HCT116 (cell line): ENCODE results near the gene LRP2. TPM values are rescaled to one million over a fixed set of nuclear protein-coding genes. Genes with fewer than 3 reads are reported as not detected.

ENCODE experiments used
- ATAC-seq: fragments of 200-7000 bp; cut with Tn5 transposase; 2 replicates; pipeline ENCODE4 v1.9.1; 2020; ENCODE audit warnings: mild to moderate bottlenecking, moderate library complexity
- BruUV-seq: library from RNA; stranded (reverse); fragments of 400-500 nt; replicated peaks from 2 replicates; lab custom pipeline; 2021; lab: Mats Ljungman, UMichigan
- CTCF ChIA-PET: fragments of 300-600 bp; sonication (Branson Sonifier 250); formaldehyde crosslinking; loops from one replicate; lab custom pipeline; 2021; ENCODE audit warnings: antibody characterized with exemption; lab: Charles Lee
- POLR2A ChIA-PET: fragments of 300-600, 350-600 bp; sonication (Branson Sonifier 250); formaldehyde crosslinking; loops from one replicate; lab custom pipeline; 2021; ENCODE audit warnings: antibody characterized with exemption; lab: Charles Lee
- RAD21 ChIA-PET, 2 experiments: fragments of 300-600 bp; sonication (Branson Sonifier 250); formaldehyde crosslinking; loops; one replicate each; lab custom pipeline; 2023; ENCODE audit warnings: low total read pairs in 2 of 2; ENCODE audit not compliant: uncharacterized antibody in 2 of 2, unreplicated experiment in 2 of 2, low non-redundant PET in 1 of 2; lab: Charles Lee
- DNase-seq: peaks from one replicate; pipeline ENCODE4 v3.0.0-alpha.2; 2010; ENCODE audit warnings: low read depth, low spot score
- H2AFZ ChIP-seq: fragments of 200-600 bp; shearing (Covaris generic), sonication (generic); 2 replicates; pipeline ENCODE4 v1.6.1; 2017; ENCODE audit warnings: low read depth, mixed run types, mixed read lengths, antibody characterized with exemption, low read length; ENCODE audit not compliant: poor library complexity, severe bottlenecking
- H3K27ac ChIP-seq: 2 replicates; pipeline ENCODE4 v1.5.1; 2012; ENCODE audit warnings: low read depth, low read length
- H3K27me3 ChIP-seq: fragments of 200-600 bp; sonication (generic); 2 replicates; pipeline ENCODE4 v1.6.1; 2016; ENCODE audit warnings: mixed run types, low read length, mixed read lengths; ENCODE audit not compliant: insufficient read depth
- H3K36me3 ChIP-seq, 2 experiments: fragments of 200-500 bp in 1 of 2; fragments of 200-600 bp in 1 of 2; sonication (Bioruptor generic) in 1 of 2; sonication (generic) in 1 of 2; 2 replicates each; pipeline versions ENCODE4 v1.5.1 to v1.6.1; 2014 to 2016; ENCODE audit warnings: low read length in 2 of 2, inconsistent platforms in 1 of 2, mixed read lengths in 1 of 2, mixed run types in 1 of 2; ENCODE audit not compliant: insufficient read depth in 2 of 2, control insufficient read depth in 1 of 2
- H3K4me1 ChIP-seq, 2 experiments: fragments of 200-600 bp in 1 of 2; sonication (generic) in 1 of 2; 2 replicates each; pipeline versions ENCODE4 v1.5.1 to v1.6.1; 2012 to 2017; ENCODE audit warnings: low read length in 2 of 2, inconsistent platforms in 1 of 2, mild to moderate bottlenecking in 1 of 2, mixed read lengths in 1 of 2, mixed run types in 1 of 2, moderate library complexity in 1 of 2; ENCODE audit not compliant: insufficient read depth in 2 of 2, control insufficient read depth in 1 of 2
- H3K4me2 ChIP-seq: fragments of 200-600 bp; sonication (generic); 2 replicates; pipeline ENCODE4 v1.6.1; 2017; ENCODE audit warnings: mixed run types, low read length, mixed read lengths
- H3K4me3 ChIP-seq, 2 experiments: fragments of 200-600 bp in 1 of 2; sonication (generic) in 1 of 2; replicated peaks in 1 of 2; 2 replicates each; pipeline ENCODE4 v1.5.1; 2011 to 2016; ENCODE audit warnings: low read length in 2 of 2, control low read depth in 1 of 2, low read depth in 1 of 2, mild to moderate bottlenecking in 1 of 2, mixed read lengths in 1 of 2, mixed run types in 1 of 2
- H3K79me2 ChIP-seq: fragments of 200-600 bp; sonication (generic); 2 replicates; pipeline ENCODE4 v1.6.1; 2017; ENCODE audit warnings: mild to moderate bottlenecking, mixed run types, low read length, moderate library complexity, mixed read lengths; ENCODE audit not compliant: insufficient read depth
- H3K9ac ChIP-seq: fragments of 200-600 bp; sonication (generic); 2 replicates; pipeline ENCODE4 v1.6.1; 2016; ENCODE audit warnings: low read length, mixed read lengths
- H3K9me2 ChIP-seq: fragments of 200-600 bp; sonication (generic), shearing (Covaris generic); 2 replicates; pipeline ENCODE4 v1.6.1; 2017; ENCODE audit warnings: mixed run types, mild to moderate bottlenecking, moderate library complexity; ENCODE audit not compliant: insufficient read depth
- H3K9me3 ChIP-seq, 2 experiments: fragments of 200-500 bp in 1 of 2; fragments of 200-600 bp in 1 of 2; sonication (Bioruptor generic) in 1 of 2; sonication (generic) in 1 of 2; 2 replicates each; pipeline ENCODE4 v1.6.1; 2014 to 2017; ENCODE audit warnings: low read length in 2 of 2, mixed read lengths in 2 of 2, inconsistent platforms in 1 of 2, low read depth in 1 of 2, mild to moderate bottlenecking in 1 of 2, mixed run types in 1 of 2, moderate library complexity in 1 of 2; ENCODE audit not compliant: control insufficient read depth in 1 of 2, insufficient read depth in 1 of 2
- H4K20me1 ChIP-seq: fragments of 200-600 bp; sonication (generic), shearing (Covaris generic); 2 replicates; pipeline ENCODE4 v1.6.1; 2017; ENCODE audit warnings: mixed run types, mild to moderate bottlenecking, moderate library complexity; ENCODE audit not compliant: insufficient read depth
- CEBPB ChIP-seq: IDR thresholded peaks from 2 replicates; pipeline ENCODE4 v1.6.1; 2012; ENCODE audit warnings: low read depth
- EGR1 ChIP-seq: IDR thresholded peaks from 2 replicates; pipeline ENCODE4 v1.6.1; 2012; ENCODE audit warnings: low read depth
- ELF1 ChIP-seq: IDR thresholded peaks from 2 replicates; pipeline ENCODE4 v1.6.1; 2012; ENCODE audit warnings: low read depth, borderline replicate concordance
- EZH2 ChIP-seq: fragments of 200-600 bp; sonication (generic); IDR thresholded peaks from 2 replicates; pipeline ENCODE4 v1.6.1; 2017; ENCODE audit warnings: antibody characterized with exemption, mixed run types
- EZH2phosphoT487 ChIP-seq: fragments of 200-600 bp; IDR thresholded peaks from 2 replicates; pipeline ENCODE4 v1.6.1; 2018; ENCODE audit warnings: antibody characterized with exemption, borderline replicate concordance
- FOSL1 ChIP-seq: IDR thresholded peaks from 2 replicates; pipeline ENCODE4 v1.6.1; 2012; ENCODE audit warnings: low read depth
- POLR2AphosphoS5 ChIP-seq: IDR thresholded peaks from 2 replicates; pipeline ENCODE4 v1.6.1; 2011; ENCODE audit warnings: mild to moderate bottlenecking, low read depth, low read length, moderate library complexity
- RAD21 ChIP-seq: IDR thresholded peaks from 2 replicates; pipeline ENCODE4 v1.6.1; 2012; ENCODE audit warnings: low read depth, mild to moderate bottlenecking
- SIN3A ChIP-seq: IDR thresholded peaks from 2 replicates; pipeline ENCODE4 v1.6.1; 2012; ENCODE audit warnings: low read depth
- SRF ChIP-seq: IDR thresholded peaks from 2 replicates; pipeline ENCODE4 v1.6.1; 2012; ENCODE audit warnings: low read depth
- TCF7L2 ChIP-seq: IDR thresholded peaks from 2 replicates; pipeline ENCODE4 v1.7.0; 2011; ENCODE audit warnings: borderline replicate concordance, inconsistent platforms; ENCODE audit not compliant: insufficient read depth, insufficient read length; ENCODE audit errors: extremely low read depth
- ZNF274 ChIP-seq: fragments of 200-500 bp; sonication (Bioruptor generic); IDR thresholded peaks from 2 replicates; pipeline ENCODE4 v1.6.1; 2014; ENCODE audit warnings: mild to moderate bottlenecking, low read depth, low read length, inconsistent platforms
- intact Hi-C: fragments of 100-400 bp; cut with micrococcal nuclease; formaldehyde crosslinking; loops from 2 replicates; pipeline ENCODE4 v1.10.0; 2022
- total RNA-seq: library from RNA; stranded (reverse); gene quantifications from one replicate; pipeline ENCODE4 v1.2.1, GENCODE V29; 2021; ENCODE audit not compliant: unreplicated experiment

The LRP2 gene
- total RNA-seq, 1 experiment from 2014 or later: 0.20 TPM

GRCh38 chr2:169107645-169108044 lies 254.7 kb downstream of the LRP2 start:
- Histone ChIP-seq H3K79me2 (no peaks in the 10 kb centered on the region), H3K9me2 (no peaks in the 10 kb centered on the region), H3K4me2 (no peak overlapping the region), H3K27ac (no peak overlapping the region), H3K9ac (no peak overlapping the region), H3K36me3 (no peaks in the 10 kb centered on the region), H3K9me3 (no peaks in the 10 kb centered on the region), H4K20me1 (no peaks in the 10 kb centered on the region), H3K4me1 (peaks cover 0 to 8% of the 10 kb centered on the region in 2 experiments; a peak in 1 of 4 replicates), H3K27me3 (peaks cover 5% of the 10 kb centered on the region; the same call in 1 of the 2 replicates), H2AFZ (no peak overlapping the region), H3K4me3 (no peak overlapping the region)
- ChIA-PET RAD21 (no interaction called here), POLR2A (no interaction called here), CTCF (interaction anchor here (3.7 kb wide), 1 partner anchor 114 kb away, joined by 29 read pairs; no protein-coding TSS in a partner anchor)
- ATAC-seq (no peak), DNase-seq (no peak)
- intact Hi-C loops: loop anchor here (2.0 kb wide), 1 partner anchor 115 kb away; no protein-coding TSS in a partner anchor
- no peak for TF ChIP-seq SRF
- TF ChIP-seq EZH2: no peak
- TF ChIP-seq FOSL1: no peak
- no peak for TF ChIP-seq TCF7L2
- no peak for TF ChIP-seq SIN3A
- no TSS peak for BruUV-seq

- Histone ChIP-seq H3K27ac (no peak overlapping the region), H3K79me2 (no peaks in the 10 kb centered on the region), H3K27me3 (peaks cover 5% of the 10 kb centered on the region; the same call in 1 of the 2 replicates), H2AFZ (no peak overlapping the region), H3K9ac (no peak overlapping the region), H3K36me3 (no peaks in the 10 kb centered on the region), H3K4me1 (peaks cover 0 to 8% of the 10 kb centered on the region in 2 experiments; a peak in 1 of 4 replicates), H4K20me1 (no peaks in the 10 kb centered on the region), H3K9me2 (no peaks in the 10 kb centered on the region), H3K4me3 (no peak overlapping the region), H3K9me3 (no peaks in the 10 kb centered on the region), H3K4me2 (no peak overlapping the region)
- intact Hi-C loops: no loop called here
- BruUV-seq: no TSS peak
- ATAC-seq: no peak
- no peak for DNase-seq
- TF ChIP-seq EGR1 (no peak), POLR2AphosphoS5 (no peak), EZH2phosphoT487 (no peak), EZH2 (no peak), ZNF274 (no peak), ELF1 (no peak), RAD21 (no peak), CEBPB (no peak)
- ChIA-PET POLR2A (no interaction called here), RAD21 (no interaction called here), CTCF (interaction anchor here (1.2 kb wide), 1 partner anchor 25 kb away, joined by 3 read pairs; no protein-coding TSS in a partner anchor)
Measured at GRCh38 chr2:169106563-169107545, 255.5 kb downstream of the LRP2 start.
